SK-N-SH (cell line): ENCODE results near the gene PPAN. TPM values are rescaled to one million over a fixed set of nuclear protein-coding genes. Genes with fewer than 3 reads are reported as not detected.

Source experiments
- CTCF ChIA-PET: fragments of 300-600, 350-600 bp; formaldehyde crosslinking; extraction: SDS; loops from one replicate; lab custom pipeline; 2021; lab: Yijun Ruan, JAX
- POLR2A ChIA-PET: fragments of 350-600 bp; sonication (Branson Sonifier 250); formaldehyde crosslinking; extraction: SDS; loops from one replicate; lab custom pipeline; 2020; ENCODE audit warnings: antibody characterized with exemption, inconsistent platforms; lab: Yijun Ruan, JAX
- DNase-seq: peaks from one replicate; pipeline ENCODE4 v3.0.0; 2012
- H2AFZ ChIP-seq: fragments of 200-600 bp; sonication (generic); 2 replicates; pipeline ENCODE4 v1.8.1; 2016; ENCODE audit warnings: antibody characterized with exemption, mild to moderate bottlenecking, low read depth
- H3F3A ChIP-seq: fragments of 200-600 bp; sonication (generic); replicated peaks from 2 replicates; pipeline ENCODE3; 2016; ENCODE audit warnings: antibody characterized with exemption, mild to moderate bottlenecking; ENCODE audit not compliant: insufficient read depth
- H3K27ac ChIP-seq, 2 experiments: fragments of 200-500 bp in 1 of 2; fragments of 200-600 bp in 1 of 2; sonication (Bioruptor generic) in 1 of 2; sonication (generic), shearing (Covaris generic) in 1 of 2; 2 replicates each; pipeline versions ENCODE4 v1.5.1 to v1.6.1; 2014 to 2016; ENCODE audit warnings: low read depth in 2 of 2, inconsistent platforms in 1 of 2, low read length in 1 of 2, mild to moderate bottlenecking in 1 of 2, mixed read lengths in 1 of 2
- H3K27me3 ChIP-seq: fragments of 200-600 bp; sonication (generic), shearing (Covaris generic); 2 replicates; pipeline ENCODE4 v1.6.1; 2016; ENCODE audit warnings: mixed run types; ENCODE audit not compliant: insufficient read depth
- H3K36me3 ChIP-seq, 2 experiments: fragments of 200-500 bp in 1 of 2; fragments of 200-600 bp in 1 of 2; sonication (Bioruptor generic) in 1 of 2; sonication (generic) in 1 of 2; replicated peaks in 1 of 2; 2 replicates each; pipeline versions ENCODE3 to v1.5.1; 2014 to 2016; ENCODE audit warnings: low read length in 1 of 2, mild to moderate bottlenecking in 1 of 2; ENCODE audit not compliant: insufficient read depth in 2 of 2, control insufficient read depth in 1 of 2
- H3K4me1 ChIP-seq, 2 experiments: fragments of 200-500 bp in 1 of 2; fragments of 200-600 bp in 1 of 2; sonication (Bioruptor generic) in 1 of 2; sonication (generic), shearing (Covaris generic) in 1 of 2; 2 replicates each; pipeline versions ENCODE4 v1.5.1 to v1.6.1; 2014 to 2016; ENCODE audit warnings: low read depth in 1 of 2, low read length in 1 of 2, mixed run types in 1 of 2; ENCODE audit not compliant: insufficient read depth in 2 of 2, control insufficient read depth in 1 of 2
- H3K4me2 ChIP-seq: fragments of 200-600 bp; sonication (generic), shearing (Covaris generic); 2 replicates; pipeline ENCODE4 v1.6.1; 2017; ENCODE audit warnings: mixed run types
- H3K4me3 ChIP-seq, 2 experiments: fragments of 200-500 bp in 1 of 2; fragments of 200-600 bp in 1 of 2; sonication (Bioruptor generic) in 1 of 2; sonication (generic), shearing (Covaris generic) in 1 of 2; 2 replicates each; pipeline versions ENCODE4 v1.5.1 to v1.8.1; 2014 to 2016; ENCODE audit warnings: low read depth in 2 of 2, inconsistent platforms in 1 of 2, low read length in 1 of 2, mild to moderate bottlenecking in 1 of 2, mixed read lengths in 1 of 2, moderate library complexity in 1 of 2
- H3K79me2 ChIP-seq: fragments of 200-600 bp; sonication (generic); 2 replicates; pipeline ENCODE4 v1.8.1; 2017; ENCODE audit warnings: mild to moderate bottlenecking; ENCODE audit not compliant: insufficient read depth
- H3K9ac ChIP-seq: fragments of 200-600 bp; sonication (generic); 2 replicates; pipeline ENCODE4 v1.6.1; 2017; ENCODE audit warnings: mixed run types
- H3K9me2 ChIP-seq: fragments of 200-600 bp; sonication (generic); 2 replicates; pipeline ENCODE4 v1.6.1; 2017; ENCODE audit warnings: mixed run types
- H3K9me3 ChIP-seq: fragments of 200-600 bp; sonication (generic); 2 replicates; pipeline ENCODE4 v1.6.1; 2017; ENCODE audit warnings: mixed run types, mild to moderate bottlenecking, moderate library complexity
- H4K20me1 ChIP-seq: fragments of 200-600 bp; sonication (generic); 2 replicates; pipeline ENCODE4 v1.6.1; 2017; ENCODE audit warnings: mild to moderate bottlenecking, mixed run types; ENCODE audit not compliant: insufficient read depth
- CHD2 ChIP-seq: fragments of 150-350 bp; IDR thresholded peaks from 2 replicates; pipeline ENCODE4 v1.6.1; 2018; ENCODE audit warnings: low read length; ENCODE audit not compliant: partially characterized antibody
- EP300 ChIP-seq, 2 experiments: IDR thresholded peaks; 2 replicates each; pipeline versions ENCODE4 v1.4.0 to v1.6.1; 2012; ENCODE audit warnings: borderline replicate concordance in 1 of 2, low read depth in 1 of 2, low read length in 1 of 2
- GABPA ChIP-seq: IDR thresholded peaks from 2 replicates; pipeline ENCODE4 v1.4.0; 2012; ENCODE audit warnings: low read depth, mild to moderate bottlenecking
- GATA2 ChIP-seq: sonication (generic); formaldehyde crosslinking; IDR thresholded peaks from 2 replicates; pipeline ENCODE4 v1.5.0; 2020; ENCODE audit warnings: mild to moderate bottlenecking, missing genetic modification reagents
- IRF3 ChIP-seq: fragments of 150-350 bp; IDR thresholded peaks from 2 replicates; pipeline ENCODE4 v1.6.1; 2016; ENCODE audit warnings: mild to moderate bottlenecking, low read depth, low read length
- MEF2A ChIP-seq: IDR thresholded peaks from 2 replicates; pipeline ENCODE4 v1.4.0; 2012; ENCODE audit warnings: low read depth, borderline replicate concordance
- MXI1 ChIP-seq: IDR thresholded peaks from 2 replicates; pipeline ENCODE4 v1.6.1; 2012; ENCODE audit warnings: mild to moderate bottlenecking, low read depth, low read length, improper control_type of control experiment
- NFIC ChIP-seq: IDR thresholded peaks from 2 replicates; pipeline ENCODE4 v1.4.0; 2012; ENCODE audit warnings: borderline replicate concordance
- NRF1 ChIP-seq: IDR thresholded peaks from 2 replicates; pipeline ENCODE4 v1.6.1; 2012; ENCODE audit warnings: low read depth, mild to moderate bottlenecking, low read length
- POLR2AphosphoS5 ChIP-seq: IDR thresholded peaks from 2 replicates; pipeline ENCODE4 v1.6.1; 2012; ENCODE audit warnings: low read depth, low read length
- RAD21 ChIP-seq: IDR thresholded peaks from 2 replicates; pipeline ENCODE4 v1.6.1; 2012; ENCODE audit warnings: mild to moderate bottlenecking, low read length
- REST ChIP-seq: IDR thresholded peaks from 2 replicates; pipeline ENCODE4 v1.6.1; 2012; ENCODE audit warnings: mild to moderate bottlenecking, low read depth, low read length, moderate library complexity
- RFX5 ChIP-seq: IDR thresholded peaks from 2 replicates; pipeline ENCODE4 v1.6.1; 2012; ENCODE audit warnings: mild to moderate bottlenecking, improper control_type of control experiment, low read length
- SMC3 ChIP-seq: IDR thresholded peaks from 2 replicates; pipeline ENCODE4 v1.6.1; 2012; ENCODE audit warnings: low read depth, low read length, improper control_type of control experiment
- TCF12 ChIP-seq: IDR thresholded peaks from 2 replicates; pipeline ENCODE4 v1.4.0; 2012
- USF1 ChIP-seq: IDR thresholded peaks from 2 replicates; pipeline ENCODE4 v1.4.0; 2012; ENCODE audit warnings: low read depth, borderline replicate concordance
- USF2 ChIP-seq: fragments of 150-350 bp; IDR thresholded peaks from 2 replicates; pipeline ENCODE4 v1.6.1; 2017; ENCODE audit warnings: antibody characterized with exemption, low read length, low read depth, borderline replicate concordance
- YY1 ChIP-seq: IDR thresholded peaks from 2 replicates; pipeline ENCODE4 v1.4.0; 2012; ENCODE audit warnings: low read depth, mild to moderate bottlenecking
- ZBTB33 ChIP-seq: IDR thresholded peaks from 2 replicates; pipeline ENCODE4 v1.4.0; 2012; ENCODE audit warnings: low read depth, borderline replicate concordance
- WGBS: methylation state at CpG from one replicate; pipeline ENCODE4 v1.1.6; 2017; ENCODE audit warnings: low lambda C conversion rate; 5-methylcytosine and 5-hydroxymethylcytosine counted together
- polyA plus RNA-seq, 3 experiments: library from polyadenylated mRNA; depleted of rRNA; stranded (reverse); fragments of >200 nt; gene quantifications; 2 replicates each; pipeline ENCODE4 v1.2.3, GENCODE V29; 2012

Gene PPAN
- polyA plus RNA-seq, 1 of the 3 experiments (the other 2 are of a cell fraction), result 75.6 TPM

- H3F3A ChIP-seq, result peaks cover 5% of the 10 kb centered on the region
- peaks cover 0 to 9% of the 10 kb centered on the region in 2 experiments; a peak in 1 of 4 replicates for H3K4me1 ChIP-seq
- no peaks in the 10 kb centered on the region for H3K27me3 ChIP-seq
- no peaks in the 10 kb centered on the region for H3K9me2 ChIP-seq
- no peak for TF ChIP-seq GATA2
- TF ChIP-seq USF2, result no peak
- TF ChIP-seq CHD2, result no peak
- TF ChIP-seq RFX5, result no peak
- TF ChIP-seq NFIC, result no peak
- TF ChIP-seq RAD21, result no peak
- no peak for TF ChIP-seq MXI1
- no peak for TF ChIP-seq IRF3
- no peak for TF ChIP-seq YY1
- TF ChIP-seq MEF2A, result no peak
- TF ChIP-seq USF1, result no peak
- no peak for TF ChIP-seq REST
- no peak for TF ChIP-seq TCF12
- TF ChIP-seq POLR2AphosphoS5, result no peak
- no peak for TF ChIP-seq NRF1
- TF ChIP-seq EP300 (IDR thresholded peaks at IDR 0.05; ENCODE audit: borderline replicate concordance in 1 of 2, low read depth in 1 of 2, low read length in 1 of 2), result no peak
- no peak for TF ChIP-seq SMC3
- no peak for TF ChIP-seq ZBTB33
- no peak for TF ChIP-seq GABPA
- ChIA-PET CTCF (no interaction called here), POLR2A (no interaction called here)
- H3K79me2 ChIP-seq, result no peaks in the 10 kb centered on the region; the same call in 1 of the 2 replicates
- no peak for DNase-seq
- H3K9ac ChIP-seq, result no peak overlapping the region
- no peak overlapping the region for H2AFZ ChIP-seq
- 96% methylated on average over 7 of the region's 17 CpGs for WGBS
- H3K4me2 ChIP-seq, result no peak overlapping the region
- no peak overlapping the region for H3K27ac ChIP-seq
- no peaks in the 10 kb centered on the region for H3K9me3 ChIP-seq
- H3K36me3 ChIP-seq, result peaks cover 0 to 5% of the 10 kb centered on the region in 2 experiments
- no peaks in the 10 kb centered on the region for H4K20me1 ChIP-seq
- no peak overlapping the region for H3K4me3 ChIP-seq
Observed at GRCh38 chr19:10091370-10091687, 14.8 kb upstream of the PPAN start.
